GM18907 (cell line): Measurements from ENCODE around the gene PTGER2.

Experiments
- ATAC-seq: cut with Tn5 transposase; IDR thresholded peaks from one replicate; pipeline ENCODE4 v1.9.1; 2021; ENCODE audit warnings: mild to moderate bottlenecking, moderate library complexity; ENCODE audit not compliant: unreplicated experiment

PTGER2 gene

DNA sequence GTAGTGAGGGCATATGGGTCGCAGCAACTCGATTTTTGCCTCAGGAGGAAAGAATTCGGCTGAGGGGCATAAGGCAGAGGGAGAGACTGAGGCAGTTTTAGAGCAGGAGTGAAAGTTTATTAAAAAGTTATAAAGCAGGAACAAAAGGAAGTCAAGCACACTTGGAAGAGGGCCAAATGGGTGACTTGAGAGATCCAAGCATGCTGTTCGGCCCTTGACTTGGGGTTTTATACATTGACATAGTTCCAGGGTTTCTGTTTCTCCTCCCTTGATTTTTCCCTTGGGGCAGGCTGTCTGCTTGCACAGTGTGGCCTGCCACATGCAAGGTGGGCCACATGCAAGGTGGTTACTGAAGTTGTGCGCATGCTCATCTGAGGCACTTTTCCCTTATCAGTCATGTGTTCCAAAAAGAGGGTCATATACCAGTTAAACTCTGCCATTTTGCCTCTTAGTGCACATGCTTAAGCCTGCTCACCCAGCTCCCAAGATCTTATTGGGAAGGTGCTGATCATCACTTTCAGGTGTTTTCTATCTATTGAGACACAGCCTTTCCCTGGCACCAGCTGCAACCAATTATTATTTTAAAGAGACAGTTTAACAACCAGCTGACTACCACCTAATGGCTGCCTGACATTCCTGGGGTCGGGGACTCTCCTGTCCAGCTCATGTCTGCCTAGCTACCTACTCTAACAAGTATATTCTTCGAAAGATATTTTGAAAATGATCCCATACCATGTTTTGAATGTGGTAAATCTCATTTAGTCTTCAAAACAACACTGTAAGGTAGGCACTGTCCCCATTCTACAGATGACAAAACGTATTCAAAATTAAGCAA, 19.9 kb downstream of the PTGER2 start:
- no peak for ATAC-seq

DNA sequence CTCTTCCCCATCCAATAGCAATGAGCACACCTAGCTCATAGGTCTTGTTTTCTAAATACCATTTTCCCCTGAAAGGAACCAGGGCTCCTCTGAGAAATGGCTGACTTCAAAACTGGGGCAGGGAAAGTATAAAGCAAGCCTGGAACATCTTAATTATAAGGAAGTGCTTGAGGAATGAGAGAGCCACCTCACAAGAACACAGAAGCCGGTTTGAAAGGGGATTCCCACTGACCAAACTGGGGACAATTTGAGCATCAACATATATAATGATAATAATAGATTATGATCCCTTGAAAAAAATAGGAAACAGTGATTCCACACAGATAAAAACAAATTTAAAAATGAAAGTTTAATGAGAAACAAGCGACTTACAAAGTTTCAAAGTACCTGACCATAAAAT, 22.1 kb downstream of the PTGER2 start:
- no peak for ATAC-seq

DNA sequence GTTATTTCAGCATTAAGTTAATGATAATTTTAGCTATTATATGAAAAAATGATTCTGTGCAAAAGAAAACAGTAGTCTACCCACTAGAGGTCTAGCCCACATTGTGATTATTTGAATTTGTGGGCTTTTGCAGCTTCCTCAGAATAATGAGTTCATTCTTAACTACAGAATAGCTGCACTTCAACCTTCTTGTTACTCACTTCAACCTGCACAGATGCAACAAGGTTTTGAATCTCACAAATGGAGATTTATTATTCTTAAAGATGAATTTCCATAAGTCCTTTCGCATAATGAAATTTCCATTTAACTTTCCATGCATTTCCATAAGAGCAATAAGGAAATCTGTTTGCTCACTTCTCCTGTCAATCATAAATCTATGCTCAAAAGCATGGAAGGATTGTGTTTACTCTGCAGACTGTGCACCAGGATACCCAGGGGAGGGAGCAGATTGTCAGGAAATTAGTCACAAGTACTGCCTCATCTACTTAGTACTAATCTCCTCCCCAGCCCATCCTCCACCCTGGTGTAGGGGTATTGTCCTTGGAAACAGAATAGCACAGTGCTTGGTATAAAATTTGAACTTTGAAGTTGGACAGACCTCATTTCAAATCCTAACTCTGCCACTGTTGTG, 24.1 kb downstream of the PTGER2 start:
- no peak for ATAC-seq

DNA sequence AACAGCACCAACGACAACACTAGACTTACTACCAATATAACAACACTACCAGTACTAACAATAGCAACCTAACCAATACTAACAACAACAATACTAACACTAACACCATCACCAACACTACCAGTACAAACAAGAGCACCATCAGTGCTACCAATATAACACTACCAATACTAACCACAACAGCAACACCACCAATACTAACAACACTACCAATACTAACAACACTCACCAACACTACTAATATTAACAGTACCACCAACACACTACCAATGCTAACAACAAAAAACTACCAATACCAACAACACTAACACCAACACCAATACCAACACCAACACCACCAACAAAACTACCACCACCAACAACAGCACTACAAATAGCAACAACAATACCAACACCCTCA, 25.1 kb downstream of the PTGER2 start:
- no peak for ATAC-seq

DNA sequence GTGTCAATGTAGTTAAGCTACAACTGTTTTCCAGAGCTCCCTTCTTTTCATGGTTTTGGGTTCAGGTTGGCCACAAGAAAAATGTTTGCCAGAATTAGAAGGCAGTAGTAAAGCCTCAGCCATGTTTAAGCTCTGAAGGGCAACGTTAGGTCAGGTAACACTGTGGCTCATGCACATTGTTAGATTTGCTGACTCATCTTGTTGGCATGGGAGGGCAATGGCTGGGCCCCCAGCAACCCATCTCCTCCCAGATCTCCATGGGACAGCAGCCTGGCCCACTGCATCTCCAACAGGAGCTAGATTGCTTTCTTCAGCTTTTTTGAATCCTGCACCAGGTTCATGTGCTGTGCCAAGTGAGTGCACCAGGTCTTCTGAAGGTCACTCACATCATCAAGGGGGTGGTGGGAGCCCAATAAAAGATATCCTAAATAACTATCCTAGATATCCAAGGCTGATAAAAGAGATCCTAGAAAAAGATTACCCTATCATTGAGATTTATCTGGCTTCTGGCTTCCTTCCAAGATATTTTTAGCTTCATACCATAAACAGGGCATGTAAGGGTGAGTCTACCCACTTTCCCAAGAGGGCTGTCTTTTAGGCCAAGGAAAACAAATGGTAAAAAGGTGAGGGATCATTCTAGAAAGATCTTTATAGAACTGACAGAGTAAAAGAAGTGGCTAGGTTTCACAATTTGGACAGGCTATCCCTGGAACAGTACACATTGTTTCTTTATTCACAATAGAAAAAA, 28.9 kb downstream of the PTGER2 start:
- no peak for ATAC-seq

DNA sequence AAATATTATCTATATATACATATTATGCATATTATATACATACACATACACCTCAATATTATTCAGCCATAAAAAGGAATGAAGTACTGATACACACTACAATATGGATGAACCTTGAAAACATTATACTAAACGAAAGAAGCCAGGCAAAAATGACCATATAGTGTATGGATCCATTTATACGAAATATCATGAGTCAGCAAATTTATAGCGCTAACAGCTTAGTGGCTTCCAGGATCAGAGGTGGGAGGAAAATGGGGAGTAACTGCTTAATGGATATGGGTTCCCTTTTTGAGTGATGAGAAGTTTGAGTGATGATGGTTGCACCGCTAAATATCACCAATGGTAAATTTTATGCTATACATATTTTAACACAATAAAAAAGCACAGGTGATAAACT, 32.7 kb downstream of the PTGER2 start:
- no peak for ATAC-seq

DNA sequence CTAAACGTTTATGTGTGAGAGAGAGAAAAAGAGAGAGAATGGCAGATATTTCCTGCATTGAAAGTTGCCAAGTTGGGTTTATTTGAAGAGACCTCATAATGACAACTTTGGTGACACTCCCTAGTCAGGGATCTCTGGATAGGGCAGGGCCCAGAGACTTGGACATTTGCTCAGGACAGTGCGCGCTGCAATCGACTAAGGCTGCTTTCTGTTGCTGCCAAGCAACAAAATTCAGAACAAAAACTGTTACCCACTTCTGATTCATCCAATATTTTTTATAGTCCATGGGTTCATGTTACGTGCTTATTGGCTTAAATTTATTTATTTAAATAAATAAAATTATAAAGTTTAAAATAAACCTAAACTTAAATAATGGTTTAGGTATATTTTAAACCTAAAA, 34.2 kb downstream of the PTGER2 start:
- ATAC-seq, result no peak

DNA sequence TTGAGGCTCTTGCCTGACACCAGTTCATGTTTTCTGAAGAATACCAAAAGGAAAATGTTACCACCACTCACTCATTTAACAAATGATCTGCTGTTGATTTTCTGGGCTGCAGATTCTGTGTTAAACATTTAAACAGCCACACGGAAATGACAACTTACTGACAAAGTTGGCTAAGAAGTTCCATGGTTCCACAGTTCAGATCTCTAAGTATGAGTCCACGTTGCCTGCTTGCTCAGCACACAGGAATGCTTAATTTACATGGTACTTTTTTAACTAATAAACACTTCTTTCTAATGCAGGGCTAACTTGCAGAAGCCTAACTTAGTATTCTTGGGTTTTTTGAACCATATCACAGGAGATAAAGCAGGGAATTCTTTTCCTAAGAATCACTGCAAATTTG, 34.7 kb downstream of the PTGER2 start:
- ATAC-seq, result no peak

DNA sequence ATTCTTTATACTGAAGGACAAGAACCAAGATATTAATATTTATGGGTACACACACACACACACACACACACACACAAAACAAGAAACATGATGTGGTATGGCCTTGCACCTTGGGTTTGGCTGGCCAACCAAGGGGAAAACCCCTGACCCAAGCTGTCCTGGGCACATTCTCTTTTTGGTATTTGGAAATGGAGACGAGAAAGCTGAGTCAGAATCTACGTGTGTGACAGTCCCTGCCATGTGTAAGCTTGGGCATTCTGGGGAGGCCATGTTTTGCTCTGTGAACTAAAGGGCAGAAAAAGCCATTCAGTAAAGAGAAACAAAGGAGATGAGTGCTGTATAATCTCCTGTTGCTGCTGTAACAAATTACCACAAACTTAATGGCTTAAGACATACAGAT, 35.6 kb downstream of the PTGER2 start:
- no peak for ATAC-seq

DNA sequence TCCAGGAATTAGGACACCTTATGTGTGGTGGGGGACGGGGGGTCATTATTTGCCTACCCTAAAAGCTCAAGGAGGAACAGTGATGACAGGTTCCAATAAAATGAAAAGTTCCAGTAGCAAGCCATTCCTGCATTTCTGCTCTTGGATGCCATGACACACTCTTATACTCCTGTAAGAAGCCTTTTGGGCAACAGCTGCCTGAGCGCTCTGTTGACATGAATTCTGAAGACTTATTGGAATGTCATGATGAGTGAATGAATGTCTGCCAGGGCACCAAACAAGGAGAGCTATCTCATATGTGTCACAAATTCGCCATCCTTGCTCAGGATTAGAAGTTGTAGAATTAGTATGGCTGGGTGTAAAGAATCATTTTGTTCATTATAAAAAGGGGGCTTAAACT, 36.3 kb downstream of the PTGER2 start:
- ATAC-seq, result no peak

DNA sequence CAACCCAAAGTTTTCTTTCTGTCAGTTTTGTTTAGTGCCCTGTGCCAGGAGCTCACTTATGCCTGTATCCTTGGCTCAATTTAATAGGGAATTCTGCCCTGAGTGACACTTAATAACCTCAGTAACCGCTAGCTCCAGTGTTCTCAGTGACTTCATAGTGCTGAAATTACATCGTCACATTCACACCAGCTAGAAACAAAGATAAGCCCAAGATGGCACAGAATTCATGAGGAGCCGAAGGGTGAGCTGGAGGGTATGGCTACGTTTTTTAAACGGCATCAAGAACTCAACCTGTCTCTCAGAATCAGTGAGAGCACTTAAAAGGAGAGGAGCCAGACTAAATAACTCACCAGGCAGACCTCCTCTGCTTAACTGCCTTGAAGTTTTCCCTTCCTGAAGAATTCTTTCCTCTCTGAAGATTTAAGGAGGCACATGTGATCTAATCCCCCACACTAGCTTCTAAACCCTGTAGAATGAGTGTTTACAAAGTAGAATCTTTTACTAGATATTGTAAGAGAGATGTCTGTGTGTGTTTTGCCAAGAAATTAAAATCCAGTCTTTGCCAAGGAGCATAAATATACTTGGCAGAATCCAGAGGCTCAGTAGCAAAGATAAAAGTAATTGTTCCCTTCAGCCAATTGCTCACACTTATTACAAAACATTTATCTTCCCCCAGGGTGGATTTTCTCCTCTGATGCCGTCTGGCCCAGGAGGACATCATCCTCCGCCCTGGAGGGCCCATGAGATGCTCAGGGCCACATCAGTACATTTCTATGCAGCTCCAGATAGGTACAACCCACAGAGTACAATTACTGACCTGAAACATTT, 37.3 kb downstream of the PTGER2 start:
- ATAC-seq, result peak; percentile 45

DNA sequence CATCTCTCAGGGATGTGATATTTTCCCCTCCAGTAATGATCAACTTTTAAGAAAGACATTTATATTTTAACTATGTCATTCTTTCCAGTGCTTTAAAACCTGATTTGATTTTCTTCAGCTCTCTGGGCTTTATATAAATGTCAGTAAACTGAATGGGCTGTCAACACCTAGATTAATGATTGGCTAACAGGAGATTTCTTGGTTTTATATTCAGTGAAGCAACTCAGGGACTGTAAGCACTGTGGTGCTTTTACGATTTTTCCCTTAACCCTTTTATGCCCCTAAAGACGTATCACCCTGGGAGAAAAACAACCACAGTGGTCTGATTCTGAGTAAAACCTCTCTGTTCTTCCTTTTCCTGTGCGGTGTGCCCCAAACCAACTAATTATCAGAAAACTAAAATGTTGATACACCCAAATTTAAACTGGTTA, 38.0 kb downstream of the PTGER2 start:
- ATAC-seq, result peak; percentile 91

DNA sequence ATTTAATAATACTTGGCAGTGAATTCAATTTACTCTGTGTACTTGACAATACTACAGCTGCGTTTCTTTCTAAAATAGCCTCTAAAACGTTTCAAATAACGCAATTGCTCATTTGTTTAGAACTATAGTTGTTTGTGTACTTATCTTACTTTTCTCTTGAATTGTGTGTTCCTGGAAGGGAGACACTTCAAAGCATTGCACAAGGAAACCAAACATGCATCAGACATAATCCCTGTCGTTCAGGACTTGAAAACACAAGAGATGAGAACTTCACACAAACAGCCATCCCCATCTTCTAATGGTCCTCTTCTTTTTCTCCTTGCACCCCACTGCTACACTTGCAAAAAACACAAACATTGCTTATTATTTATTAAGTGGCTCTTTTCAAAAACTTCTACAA, 38.5 kb downstream of the PTGER2 start:
- no peak for ATAC-seq

DNA sequence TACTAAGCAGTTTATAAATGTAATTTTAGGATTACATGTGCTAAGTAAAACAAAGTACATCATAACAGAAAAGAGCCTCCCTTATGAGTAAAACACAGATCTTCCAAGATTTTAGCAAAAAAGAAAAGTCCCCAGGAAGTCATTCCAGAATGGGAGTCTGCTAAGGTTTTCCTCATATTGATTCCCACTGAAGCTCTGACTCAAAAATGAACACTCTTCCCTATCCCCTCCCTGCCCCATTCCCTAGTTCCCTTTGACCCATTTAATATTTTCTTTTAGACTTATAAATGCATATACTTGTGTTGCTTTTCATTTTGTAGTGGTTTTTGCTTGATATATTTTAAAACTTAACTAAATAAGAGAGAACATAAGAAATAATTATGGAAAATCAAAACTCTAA, 40.1 kb downstream of the PTGER2 start:
- no peak for ATAC-seq

DNA sequence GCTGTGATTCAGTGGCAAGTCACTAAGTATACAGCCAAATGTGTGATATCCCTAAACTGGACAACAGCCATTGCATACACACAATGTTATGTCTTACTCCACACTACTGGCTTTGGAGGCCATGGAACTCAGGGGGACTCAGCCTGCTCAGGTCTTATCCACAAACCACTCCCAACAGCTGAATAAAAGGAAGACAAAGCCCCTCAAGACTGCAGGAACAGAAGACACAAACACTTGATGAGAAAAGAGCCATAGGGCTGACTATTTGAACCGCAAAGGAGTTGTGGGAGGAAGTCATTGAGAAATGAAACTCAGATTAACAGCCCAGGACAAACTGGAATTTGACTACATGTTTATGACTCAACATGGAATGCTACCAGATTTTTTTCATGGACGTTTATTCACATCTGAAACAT, 40.9 kb downstream of the PTGER2 start:
- no peak for ATAC-seq

DNA sequence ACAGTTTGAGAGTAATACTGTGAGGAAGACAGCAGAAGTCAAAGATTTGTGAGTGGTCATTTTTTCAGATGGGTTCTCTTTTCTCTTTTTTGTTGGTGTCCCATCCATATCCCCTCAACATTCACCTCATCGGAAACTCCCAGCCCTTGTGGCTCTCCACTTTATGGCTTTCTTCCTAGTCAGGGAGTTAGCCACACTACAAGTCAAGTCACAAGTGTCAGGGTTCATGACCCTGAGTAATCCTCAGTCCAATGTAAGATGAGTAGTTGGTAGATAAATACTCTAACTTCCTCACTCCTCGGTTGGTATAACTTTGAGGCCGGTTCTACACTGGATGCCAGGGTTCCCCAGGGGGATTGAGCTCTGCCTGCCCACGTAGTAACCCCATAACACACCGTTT, 41.4 kb downstream of the PTGER2 start:
- ATAC-seq, result no peak

DNA sequence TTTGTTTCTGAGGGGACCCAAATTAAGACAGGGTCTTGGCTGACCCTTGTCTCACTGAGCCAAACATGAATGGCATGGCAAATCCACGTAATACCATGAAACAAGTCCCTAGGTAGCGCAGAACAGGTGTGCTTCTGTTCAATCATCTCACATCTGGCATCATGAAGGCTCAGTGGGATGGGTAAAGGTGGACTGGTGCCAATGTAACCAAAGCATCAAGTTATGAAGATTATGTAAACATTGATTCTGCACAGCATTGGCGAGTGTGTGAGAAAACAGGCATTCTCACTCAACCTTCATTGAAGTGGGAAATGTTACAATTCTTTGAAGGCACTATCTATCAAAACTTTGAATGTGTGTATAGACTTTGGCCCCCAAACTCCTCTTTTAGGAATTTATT, 41.9 kb downstream of the PTGER2 start:
- no peak for ATAC-seq

DNA sequence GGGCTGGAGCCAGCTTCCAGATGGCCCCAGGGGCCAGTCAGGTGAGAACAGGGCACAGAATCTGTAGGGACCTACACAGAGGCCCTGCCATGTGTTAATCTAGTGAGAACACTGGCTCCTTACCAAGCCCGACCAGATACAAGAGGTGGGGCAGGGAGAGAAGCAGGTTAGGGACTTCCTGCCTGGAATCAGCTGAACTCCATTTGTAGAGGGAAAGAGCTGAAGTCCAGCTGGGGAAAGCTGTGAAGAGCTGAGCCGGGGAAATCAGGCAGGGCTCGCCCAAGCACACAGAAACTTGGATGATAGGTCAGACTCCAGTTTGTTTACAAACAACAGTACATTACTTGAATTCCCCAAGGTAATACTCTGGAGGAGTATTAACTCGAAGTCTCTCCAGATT, 46.7 kb downstream of the PTGER2 start:
- ATAC-seq, result no peak

DNA sequence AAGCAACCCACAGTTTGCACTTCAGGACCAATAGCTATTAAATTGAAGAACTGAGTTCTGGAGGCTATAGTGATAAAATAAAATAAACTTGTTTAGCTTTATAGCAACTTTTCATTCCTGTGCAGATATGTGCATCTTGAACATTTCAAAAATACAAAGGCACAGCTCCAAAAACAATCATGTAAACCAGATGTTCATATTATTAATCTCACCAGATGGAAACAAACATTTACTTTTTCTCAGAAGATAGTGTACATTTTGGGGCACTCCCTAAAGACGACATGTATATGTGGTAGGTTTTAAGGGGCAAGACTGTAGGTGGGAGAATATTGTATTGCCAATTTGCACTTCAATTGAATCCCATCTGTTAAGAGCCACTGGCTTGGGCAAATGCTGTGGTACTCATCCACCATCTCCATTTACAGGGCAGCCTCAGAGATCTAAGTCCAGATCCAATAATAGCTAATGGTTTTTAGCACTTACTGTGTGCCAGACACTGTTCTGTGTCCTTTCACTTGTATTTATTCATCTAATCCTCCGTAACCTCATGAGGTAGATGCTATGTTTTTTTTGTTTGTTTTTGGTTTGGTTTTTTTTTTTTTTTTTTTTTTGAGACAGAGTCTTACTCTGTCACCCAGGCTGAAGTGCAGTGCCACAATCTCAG, 49.1 kb downstream of the PTGER2 start:
- ATAC-seq, result no peak

DNA sequence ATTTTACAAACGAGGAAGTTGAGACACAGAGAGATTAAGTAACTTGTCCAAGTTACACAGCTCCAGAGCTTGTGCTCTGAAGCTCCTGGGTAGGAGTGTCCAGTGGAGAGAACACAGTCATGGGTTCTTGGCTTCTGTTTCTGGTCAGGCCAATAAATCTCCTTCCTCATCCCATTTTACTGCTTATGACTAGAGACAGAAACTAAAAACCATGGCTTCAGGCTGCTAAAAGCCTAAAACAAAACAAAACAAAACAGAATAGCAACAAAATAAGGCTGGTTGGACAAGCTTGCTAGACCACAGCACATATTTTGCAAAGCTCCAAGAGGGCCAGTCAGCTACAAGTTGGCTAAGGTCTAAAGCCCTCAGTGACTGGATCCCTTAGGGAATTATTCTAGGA, 49.8 kb downstream of the PTGER2 start:
- no peak for ATAC-seq

DNA sequence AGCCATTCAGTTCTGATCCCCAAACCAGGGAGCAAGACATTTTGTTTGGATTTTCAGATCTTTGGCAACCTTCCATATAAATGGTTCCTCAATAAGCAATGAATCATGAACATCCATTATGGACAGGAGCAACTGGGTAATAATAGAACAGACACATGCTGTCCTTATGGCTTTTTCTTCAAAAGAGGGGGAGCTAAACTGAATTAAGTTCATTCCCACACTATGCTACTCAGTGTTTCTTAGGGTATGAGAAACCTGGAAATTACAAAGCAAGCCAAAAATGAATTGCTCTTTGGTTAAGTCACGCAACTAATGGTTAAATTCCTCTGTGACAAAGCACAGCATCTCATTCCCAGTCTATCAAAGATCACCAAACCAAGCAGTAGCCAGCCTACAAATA, 51.0 kb downstream of the PTGER2 start:
- no peak for ATAC-seq
